ENCODE data around the gene NHLRC3.

DNA sequence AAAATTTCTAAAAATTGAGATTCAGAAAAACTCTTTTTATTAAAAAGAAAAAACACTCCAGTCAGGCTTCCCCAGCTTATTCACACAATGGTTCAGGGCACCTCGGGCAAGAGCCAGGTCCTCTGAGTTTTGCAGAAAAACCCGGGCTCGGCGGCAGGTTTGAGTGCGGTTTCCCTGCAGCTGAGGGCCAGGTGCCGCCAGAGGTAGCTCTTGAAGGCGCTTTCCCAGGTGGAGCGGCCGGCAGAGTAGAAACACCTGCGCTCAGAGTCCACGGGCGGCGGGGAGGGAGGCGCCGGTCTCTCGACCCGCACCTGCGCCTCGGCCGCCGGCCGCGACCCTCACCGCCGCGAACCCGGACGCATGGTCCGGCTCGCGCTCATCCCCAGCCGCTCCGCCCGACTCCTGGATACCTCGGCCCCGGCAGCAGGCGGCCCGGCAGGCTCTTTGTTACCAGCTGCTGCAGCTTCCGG, 811 bp upstream of the NHLRC3 start:
- TF ChIP-seq, protein P1, sequence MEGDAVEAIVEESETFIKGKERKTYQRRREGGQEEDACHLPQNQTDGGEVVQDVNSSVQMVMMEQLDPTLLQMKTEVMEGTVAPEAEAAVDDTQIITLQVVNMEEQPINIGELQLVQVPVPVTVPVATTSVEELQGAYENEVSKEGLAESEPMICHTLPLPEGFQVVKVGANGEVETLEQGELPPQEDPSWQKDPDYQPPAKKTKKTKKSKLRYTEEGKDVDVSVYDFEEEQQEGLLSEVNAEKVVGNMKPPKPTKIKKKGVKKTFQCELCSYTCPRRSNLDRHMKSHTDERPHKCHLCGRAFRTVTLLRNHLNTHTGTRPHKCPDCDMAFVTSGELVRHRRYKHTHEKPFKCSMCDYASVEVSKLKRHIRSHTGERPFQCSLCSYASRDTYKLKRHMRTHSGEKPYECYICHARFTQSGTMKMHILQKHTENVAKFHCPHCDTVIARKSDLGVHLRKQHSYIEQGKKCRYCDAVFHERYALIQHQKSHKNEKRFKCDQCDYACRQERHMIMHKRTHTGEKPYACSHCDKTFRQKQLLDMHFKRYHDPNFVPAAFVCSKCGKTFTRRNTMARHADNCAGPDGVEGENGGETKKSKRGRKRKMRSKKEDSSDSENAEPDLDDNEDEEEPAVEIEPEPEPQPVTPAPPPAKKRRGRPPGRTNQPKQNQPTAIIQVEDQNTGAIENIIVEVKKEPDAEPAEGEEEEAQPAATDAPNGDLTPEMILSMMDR (IDR thresholded peaks at IDR 0.05), result no peak
- TF ChIP-seq POLR2AphosphoS5 (IDR thresholded peaks at IDR 0.05), result no peak
- TF ChIP-seq POLR2A (IDR thresholded peaks at IDR 0.05), result no peak
